GM12892 (cell line): ENCODE measurements around the gene SLC66A1.

Experiments used
- POLR2A ChIP-seq: IDR thresholded peaks from 2 replicates; pipeline ENCODE4 v1.6.1; 2011; ENCODE audit warnings: low read depth, low read length, control low read depth
- POLR2AphosphoS5 ChIP-seq: IDR thresholded peaks from 2 replicates; pipeline ENCODE4 v1.6.1; 2011; ENCODE audit warnings: low read depth, low read length, control low read depth

- TF ChIP-seq POLR2A = no peak
- TF ChIP-seq POLR2AphosphoS5 = no peak
Measured at GRCh38 chr1:19311503-19311930, 609 bp upstream of the SLC66A1 start.
